ENCODE data around the gene NEIL1. TPM values are rescaled to one million over a fixed set of nuclear protein-coding genes. Genes with fewer than 3 reads are reported as not detected.

Gene NEIL1
- total and polyA plus RNA-seq, 2 of the 8 experiments (the other 6 are each of a cell fraction or from before 2014, with no cell fraction given) = 10.4 to 10.9 TPM

DNA sequence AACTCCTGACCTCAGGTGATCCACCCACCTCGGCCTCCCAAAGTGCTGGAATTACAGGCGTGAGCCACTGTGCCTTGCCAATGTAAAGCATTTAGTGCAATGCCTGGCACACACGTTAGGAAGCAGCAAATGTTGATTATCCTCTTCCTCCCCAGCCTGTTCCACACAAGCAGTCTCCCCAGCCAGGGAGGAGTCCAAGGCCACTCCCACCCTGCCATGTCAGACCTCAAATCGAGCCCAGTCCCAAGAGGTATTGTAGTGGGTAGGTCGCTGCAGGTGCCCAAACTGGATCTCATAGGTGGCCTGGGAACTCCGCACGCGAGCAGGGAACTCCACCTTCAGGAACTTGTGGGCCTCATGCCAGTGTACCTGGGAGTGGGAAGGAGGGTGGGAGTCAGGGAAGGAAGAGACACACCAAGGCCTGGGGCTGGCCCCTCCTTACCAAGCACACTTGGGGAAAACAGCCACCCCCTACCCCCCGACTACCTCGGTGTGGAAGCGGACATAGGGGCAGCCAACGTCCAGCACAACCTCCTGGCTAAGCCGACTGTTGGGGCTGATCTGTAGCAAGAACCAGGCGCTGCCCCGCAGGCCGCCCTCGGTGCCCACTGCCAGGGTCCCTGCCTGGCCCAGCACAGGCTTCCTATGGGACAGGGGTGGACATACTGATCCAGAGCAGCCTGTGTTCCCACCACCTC, 11.3 kb downstream of the NEIL1 start:
- WGBS, 2 experiments (ENCODE audit: extremely low coverage in 1 of 2, insufficient coverage in 1 of 2, insufficient read length in 1 of 2, insufficient replicate concordance in 2 of 2, low coverage in 1 of 2, low lambda C conversion rate in 2 of 2, missing lambda C conversion rate in 1 of 2) = 93% methylated on average over 17 of the region's 17 CpGs; no CpG with 5 or more reads in 1 of the 2 experiments
- no peak overlapping the region for H2AFZ ChIP-seq (ENCODE audit: low read length)
- H3K14ac ChIP-seq (ENCODE audit: insufficient read length) = no peak overlapping the region
- H3K27me3 ChIP-seq (replicated peaks in 1 of 4; ENCODE audit: control insufficient read depth in 3 of 4, extremely low read depth in 1 of 4, insufficient read depth in 3 of 4, low read length in 3 of 4) = no peaks in the 10 kb centered on the region
- no peak overlapping the region for H4K91ac ChIP-seq (replicated peaks; ENCODE audit: insufficient read length, low read length)
- ChIA-PET CTCF (ENCODE audit: partially characterized antibody) (interaction anchor here (0.7 kb wide), 1 partner anchor 139 kb away, joined by 3 read pairs; no protein-coding TSS in a partner anchor), POLR2A (ENCODE audit: partially characterized antibody) (interaction anchor here (1.2 to 5.7 kb wide), 3 partner anchors 10 to 14 kb away, joined by 3 to 40 read pairs (median 9); partner anchors contain the start of gene MAN2C1)
- H3K4me3 ChIP-seq (ENCODE audit: extremely low read depth in 1 of 4, insufficient read depth in 2 of 4, low read depth in 3 of 4, low read length in 4 of 4) = no peak overlapping the region
- H2AK5ac ChIP-seq (ENCODE audit: low read depth, low read length) = no peak overlapping the region
- no peak overlapping the region for H2BK12ac ChIP-seq (ENCODE audit: low read depth, low read length)
- H3K79me1 ChIP-seq (ENCODE audit: low read depth, low read length) = no peaks in the 10 kb centered on the region; the same call in 1 of the 2 replicates
- no peak overlapping the region for H2BK20ac ChIP-seq (ENCODE audit: low read length)
- no peak overlapping the region for H3K56ac ChIP-seq (replicated peaks; ENCODE audit: insufficient read length, low read depth, low read length)
- no peak overlapping the region for H3K9ac ChIP-seq (replicated peaks in 1 of 4; ENCODE audit: extremely low read depth in 1 of 4, low read depth in 3 of 4, low read length in 3 of 4)
- H2BK5ac ChIP-seq (ENCODE audit: low read depth, low read length) = no peak overlapping the region
- H4K20me1 ChIP-seq (replicated peaks in 1 of 2; ENCODE audit: control insufficient read depth in 1 of 2, insufficient read depth in 2 of 2, low read length in 2 of 2) = peaks cover 0 to 5% of the 10 kb centered on the region in 2 experiments
- H3K23me2 ChIP-seq (ENCODE audit: low read depth, low read length) = no peaks in the 10 kb centered on the region
- no peak overlapping the region for H3K23ac ChIP-seq (ENCODE audit: insufficient read length)
- H4K5ac ChIP-seq (ENCODE audit: insufficient read length, low read depth, low read length) = no peak overlapping the region
- no peaks in the 10 kb centered on the region for H3K4me1 ChIP-seq (replicated peaks in 1 of 4; ENCODE audit: control insufficient read depth in 3 of 4, insufficient read depth in 4 of 4, low read length in 3 of 4)
- no peaks in the 10 kb centered on the region for H3K9me3 ChIP-seq (ENCODE audit: insufficient read depth in 2 of 2, low read depth in 1 of 2, low read length in 1 of 2)
- no peak overlapping the region for H2BK120ac ChIP-seq (replicated peaks; ENCODE audit: low read depth, low read length)
- no peaks in the 10 kb centered on the region for H3K79me2 ChIP-seq (ENCODE audit: control insufficient read depth in 1 of 2, insufficient read depth in 2 of 2, low read length in 2 of 2)
- H2BK15ac ChIP-seq (ENCODE audit: low read length) = no peak overlapping the region
- no peak overlapping the region for H3K4ac ChIP-seq (replicated peaks; ENCODE audit: insufficient read length, low read depth, low read length)
- H3K4me2 ChIP-seq (ENCODE audit: insufficient read depth in 1 of 2, low read depth in 2 of 2, low read length in 2 of 2) = no peak overlapping the region
- FAIRE-seq (no peak), DNase-seq (ENCODE audit: low read depth in 1 of 2, low spot score in 2 of 2) (no peak)
- no peak overlapping the region for H3K18ac ChIP-seq (ENCODE audit: extremely low read depth, low read length)
- no peak overlapping the region for H4K8ac ChIP-seq (ENCODE audit: extremely low read depth, insufficient read depth, low read length)
- peaks cover 0 to 25% (median 3%) of the 10 kb centered on the region in 4 experiments; a peak in 5 of 8 replicates for H3K36me3 ChIP-seq (ENCODE audit: control insufficient read depth in 2 of 4, insufficient read depth in 4 of 4, low read length in 3 of 4)
- no peak overlapping the region for H3K27ac ChIP-seq (ENCODE audit: low read depth, low read length)
- no peak for TF ChIP-seq JUND (IDR thresholded peaks at IDR 0.05; ENCODE audit: low read length)
- TF ChIP-seq EP300 (IDR thresholded peaks at IDR 0.05; ENCODE audit: borderline replicate concordance in 1 of 2, low read depth in 2 of 2, low read length in 2 of 2) = no peak
- no peak for TF ChIP-seq GTF2F1 (IDR thresholded peaks at IDR 0.05; ENCODE audit: borderline replicate concordance, low read depth, low read length)
